ENCODE data around the gene GPHA2.

GPHA2 gene

GRCh38 chr11:64929625-64930024 is 6.1 kb downstream of the GPHA2 start:
- DNase-seq, result no peak

- no peak for DNase-seq
Observed at GRCh38 chr11:64928957-64929356, 6.7 kb downstream of the GPHA2 start.

GRCh38 chr11:64926689-64927088 is 9.0 kb downstream of the GPHA2 start:
- DNase-seq, result no peak

GRCh38 chr11:64925536-64926436 is 9.9 kb downstream of the GPHA2 start:
- no peak for DNase-seq

- DNase-seq, result no peak
Observed at GRCh38 chr11:64924910-64925284, 10.8 kb downstream of the GPHA2 start.

- peak; percentile 94 for DNase-seq
Observed at GRCh38 chr11:64923944-64924909, 11.5 kb downstream of the GPHA2 start, which contains the start of gene PPP2R5B. TSS of gene PPP2R5B (plus strand) at chr11:64924689. CDS start at chr11:64925735, 1,046 bp downstream.

GRCh38 chr11:64923151-64923661 is 12.5 kb downstream of the GPHA2 start:
- DNase-seq, result no peak

- no peak for DNase-seq
Observed at GRCh38 chr11:64921384-64921783, 14.3 kb downstream of the GPHA2 start.

GRCh38 chr11:64920124-64920523 is 15.6 kb downstream of the GPHA2 start:
- no peak for DNase-seq

GRCh38 chr11:64919627-64920026 is 16.1 kb downstream of the GPHA2 start:
- no peak for DNase-seq

GRCh38 chr11:64918017-64918416 is 17.7 kb downstream of the GPHA2 start:
- DNase-seq, result peak; percentile 60

- no peak for DNase-seq
Observed at GRCh38 chr11:64917663-64917995, 18.1 kb downstream of the GPHA2 start.

GRCh38 chr11:64916775-64917662 is 18.7 kb downstream of the GPHA2 start, which contains the start of gene ATG2A:
TSS of gene ATG2A (minus strand) at chr11:64917209. CDS start at chr11:64917135, 74 bp downstream.
- DNase-seq, result peak; percentile 100

GRCh38 chr11:64916040-64916774 is 19.5 kb downstream of the GPHA2 start:
- DNase-seq, result no peak

- no peak for DNase-seq
Observed at GRCh38 chr11:64915376-64915887, 20.3 kb downstream of the GPHA2 start.

GRCh38 chr11:64914123-64914522 is 21.6 kb downstream of the GPHA2 start:
- no peak for DNase-seq

- no peak for DNase-seq
Observed at GRCh38 chr11:64913171-64913727, 22.4 kb downstream of the GPHA2 start.

GRCh38 chr11:64911689-64912088 is 24.0 kb downstream of the GPHA2 start:
- DNase-seq, result no peak

- DNase-seq, result no peak
Observed at GRCh38 chr11:64911142-64911541, 24.6 kb downstream of the GPHA2 start.

- no peak for DNase-seq
Observed at GRCh38 chr11:64910451-64911093, 25.1 kb downstream of the GPHA2 start.
